ENCODE results near the gene PALM.
A peak's percentile ranks its signal among the peaks of the same experiment; 100 is the strongest.
"Not testable (repeated sequence)": the region's sequence is repeated elsewhere in the genome, so short reads cannot be mapped to it uniquely, and the experiment has no call there.

PALM gene

DNA sequence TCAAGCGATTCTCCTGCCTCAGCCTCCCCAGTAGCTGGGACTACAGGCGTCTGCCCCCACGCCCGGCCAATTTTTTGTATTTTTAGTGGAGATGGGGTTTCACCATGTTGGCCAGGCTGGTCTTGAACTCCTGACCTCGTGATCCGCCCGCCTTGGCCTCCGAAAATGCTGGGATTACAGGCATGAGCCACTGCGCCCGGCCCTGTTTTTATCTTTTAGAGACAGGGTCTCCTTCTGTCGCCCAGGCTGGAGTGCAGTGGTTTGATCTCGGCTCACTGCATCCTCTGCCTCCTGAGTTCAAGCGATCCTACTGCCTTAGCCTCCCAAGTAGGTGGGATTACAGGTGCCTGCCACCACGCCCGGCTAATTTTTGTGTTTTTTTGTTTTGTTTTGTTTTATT is 10.2 kb upstream of the PALM start:
- not testable (repeated sequence) for H3K4me1 ChIP-seq (ENCODE audit: insufficient read depth, low read length); H3K9ac ChIP-seq (ENCODE audit: low read depth, low read length); H3K27me3 ChIP-seq (ENCODE audit: insufficient read depth, low read length); H3K36me3 ChIP-seq (ENCODE audit: insufficient read depth, low read depth, low read length); H3K4me3 ChIP-seq (ENCODE audit: low read length); H3K9me3 ChIP-seq (ENCODE audit: insufficient read depth, low read depth, low read length); H3K27ac ChIP-seq (ENCODE audit: low read length)

DNA sequence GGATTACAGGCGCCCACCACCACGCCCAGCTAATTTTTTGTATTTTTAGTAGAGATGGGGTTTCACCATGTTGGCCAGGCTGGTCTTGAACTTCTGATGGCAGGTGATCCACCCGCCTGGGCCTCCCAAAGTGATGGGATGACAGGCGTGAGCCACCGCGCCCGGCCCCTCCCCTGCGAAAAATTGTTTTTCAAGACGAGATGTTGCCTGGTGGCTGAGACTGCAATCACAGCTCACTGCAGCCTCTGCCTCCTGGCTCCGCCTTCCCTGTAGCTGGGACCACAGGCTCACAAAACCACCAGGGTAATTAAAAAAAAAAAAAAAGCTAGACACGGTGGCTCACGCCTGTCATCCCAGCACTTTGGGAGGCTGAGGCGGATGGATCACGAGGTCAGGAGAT is 8.8 kb upstream of the PALM start:
- H3K4me1 ChIP-seq (ENCODE audit: insufficient read depth, low read length); H3K36me3 ChIP-seq (ENCODE audit: insufficient read depth, low read depth, low read length); H3K9ac ChIP-seq (ENCODE audit: low read depth, low read length); H3K27ac ChIP-seq (ENCODE audit: low read length); H3K27me3 ChIP-seq (ENCODE audit: insufficient read depth, low read length); H3K4me3 ChIP-seq (ENCODE audit: low read length); H3K9me3 ChIP-seq (ENCODE audit: insufficient read depth, low read depth, low read length): not testable (repeated sequence)

DNA sequence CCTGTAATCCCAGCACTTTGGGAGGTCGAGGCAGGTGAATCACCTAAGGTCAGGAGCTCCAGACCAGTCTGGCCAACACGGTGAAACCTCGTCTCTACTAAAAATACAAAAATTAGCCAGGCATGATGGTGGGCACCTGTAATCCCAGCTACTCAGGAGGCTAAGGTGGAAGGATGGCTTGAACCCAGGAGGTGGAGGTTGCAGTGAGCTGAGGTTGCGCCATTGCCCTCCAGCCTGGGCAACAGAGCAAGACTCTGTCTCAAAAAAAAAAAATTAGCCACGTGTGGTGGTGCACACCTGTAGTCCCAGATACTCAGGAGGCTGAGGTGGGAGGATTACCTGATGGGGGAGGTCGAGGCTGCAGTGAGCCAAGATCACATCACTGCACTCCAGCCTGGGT is 5.9 kb upstream of the PALM start:
- not testable (repeated sequence) for H3K9me3 ChIP-seq (ENCODE audit: insufficient read depth, low read depth, low read length); H3K4me3 ChIP-seq (ENCODE audit: low read length); H3K4me1 ChIP-seq (ENCODE audit: insufficient read depth, low read length); H3K27ac ChIP-seq (ENCODE audit: low read length); H3K36me3 ChIP-seq (ENCODE audit: insufficient read depth, low read depth, low read length); H3K9ac ChIP-seq (ENCODE audit: low read depth, low read length); H3K27me3 ChIP-seq (ENCODE audit: insufficient read depth, low read length)

DNA sequence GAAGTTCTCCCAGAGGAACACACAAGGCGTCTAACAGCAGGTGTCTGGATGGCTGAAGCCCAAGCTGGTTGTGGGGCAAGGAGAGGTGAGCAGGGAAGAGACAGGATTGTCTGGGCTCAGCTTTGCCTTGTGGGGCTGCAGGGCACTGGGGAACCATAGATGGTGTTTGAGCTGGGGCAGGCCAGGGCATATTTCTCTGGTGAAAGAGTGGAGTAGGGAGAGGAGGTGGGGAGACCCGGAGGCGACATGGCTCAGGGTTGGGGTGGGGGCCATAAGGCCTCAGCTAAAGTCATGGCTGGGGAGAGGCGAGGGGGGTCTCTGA is 5.4 kb upstream of the PALM start:
- Histone ChIP-seq H3K9me3 (ENCODE audit: insufficient read depth, low read depth, low read length) (no peaks in the 10 kb centered on the region), H3K4me3 (ENCODE audit: low read length) (peak overlapping the region; percentile 57), H3K36me3 (ENCODE audit: insufficient read depth, low read depth, low read length) (no peaks in the 10 kb centered on the region), H3K27ac (ENCODE audit: low read length) (no peak overlapping the region), H3K9ac (ENCODE audit: low read depth, low read length) (no peak overlapping the region), H3K27me3 (ENCODE audit: insufficient read depth, low read length) (peaks cover 11% of the 10 kb centered on the region; the same call in 1 of the 2 replicates), H3K4me1 (ENCODE audit: insufficient read depth, low read length) (no peaks in the 10 kb centered on the region)

DNA sequence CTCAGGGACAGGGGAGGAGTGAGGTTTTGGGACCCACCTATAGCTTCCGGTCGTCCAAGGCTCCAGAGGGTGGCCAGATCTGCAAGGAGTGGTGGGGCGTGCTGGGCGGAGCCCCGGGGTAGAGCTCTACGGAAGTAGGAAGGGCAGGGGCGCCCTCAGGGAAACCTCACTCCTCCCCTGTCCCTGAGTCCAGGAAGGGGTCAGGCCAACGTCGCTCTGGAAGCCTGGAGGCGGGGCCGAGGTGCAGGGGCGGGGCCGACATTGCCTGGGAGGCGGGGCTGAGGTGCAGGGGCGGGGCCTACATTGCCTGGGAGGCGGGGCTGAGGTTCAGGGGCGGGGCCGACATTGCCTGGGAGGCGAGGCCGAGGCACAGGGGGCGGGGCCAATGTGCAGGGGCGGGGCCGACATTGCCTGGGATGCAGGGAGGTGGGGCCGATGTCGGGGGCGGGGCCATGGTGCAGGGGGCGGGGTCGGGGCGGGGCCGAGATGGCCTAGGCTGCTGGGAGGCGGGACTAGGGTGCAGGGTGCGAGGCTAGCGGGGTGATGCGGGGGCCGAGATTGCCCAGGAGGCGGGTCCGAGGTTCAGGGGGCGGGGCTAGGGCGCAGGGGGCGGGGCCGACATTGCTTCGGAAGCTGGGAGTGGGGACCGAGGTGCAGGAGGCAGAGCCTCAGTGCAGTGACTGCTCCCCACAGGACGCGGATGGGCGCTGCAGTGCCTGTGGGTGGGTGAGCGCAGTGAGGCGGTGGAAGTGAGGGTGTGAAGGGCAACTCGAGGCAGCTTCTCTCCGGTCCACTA is 4.9 kb upstream of the PALM start:
- H3K27ac ChIP-seq (ENCODE audit: low read length), result no peak overlapping the region

DNA sequence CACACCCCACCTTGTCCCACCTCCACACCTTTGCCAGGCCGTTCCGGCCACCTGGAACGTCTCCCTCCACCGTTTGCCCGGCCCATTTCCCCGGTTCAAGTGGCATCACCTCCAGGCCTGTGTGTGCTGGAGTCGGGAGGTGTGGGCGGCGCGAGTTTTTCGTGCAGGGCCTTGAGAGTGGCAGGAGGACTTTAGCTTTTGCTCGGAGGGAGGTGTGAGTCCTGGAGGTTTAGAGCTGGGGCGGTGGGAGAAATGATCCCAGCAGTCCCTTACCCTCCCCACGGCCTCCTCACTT is 4.3 kb upstream of the PALM start:
- peak overlapping the region; percentile 63 for H3K4me3 ChIP-seq (ENCODE audit: low read length)
- H3K36me3 ChIP-seq (ENCODE audit: insufficient read depth, low read depth, low read length), result no peaks in the 10 kb centered on the region
- no peaks in the 10 kb centered on the region for H3K4me1 ChIP-seq (ENCODE audit: insufficient read depth, low read length)
- H3K9me3 ChIP-seq (ENCODE audit: insufficient read depth, low read depth, low read length), result no peaks in the 10 kb centered on the region
- no peak overlapping the region for H3K9ac ChIP-seq (ENCODE audit: low read depth, low read length)
- no peak overlapping the region for H3K27ac ChIP-seq (ENCODE audit: low read length)
- H3K27me3 ChIP-seq (ENCODE audit: insufficient read depth, low read length), result peaks cover 14% of the 10 kb centered on the region; the same call in 1 of the 2 replicates

More for the DNA sequence above, 4.9 kb upstream of the PALM start:
- peaks cover 13% of the 10 kb centered on the region; the same call in 1 of the 2 replicates for H3K27me3 ChIP-seq (ENCODE audit: insufficient read depth, low read length)
- H3K9ac ChIP-seq (ENCODE audit: low read depth, low read length), result no peak overlapping the region
- peak overlapping the region; percentile 63 for H3K4me3 ChIP-seq (ENCODE audit: low read length)
- H3K4me1 ChIP-seq (ENCODE audit: insufficient read depth, low read length), result no peaks in the 10 kb centered on the region
- H3K36me3 ChIP-seq (ENCODE audit: insufficient read depth, low read depth, low read length), result no peaks in the 10 kb centered on the region
- H3K9me3 ChIP-seq (ENCODE audit: insufficient read depth, low read depth, low read length), result no peaks in the 10 kb centered on the region

DNA sequence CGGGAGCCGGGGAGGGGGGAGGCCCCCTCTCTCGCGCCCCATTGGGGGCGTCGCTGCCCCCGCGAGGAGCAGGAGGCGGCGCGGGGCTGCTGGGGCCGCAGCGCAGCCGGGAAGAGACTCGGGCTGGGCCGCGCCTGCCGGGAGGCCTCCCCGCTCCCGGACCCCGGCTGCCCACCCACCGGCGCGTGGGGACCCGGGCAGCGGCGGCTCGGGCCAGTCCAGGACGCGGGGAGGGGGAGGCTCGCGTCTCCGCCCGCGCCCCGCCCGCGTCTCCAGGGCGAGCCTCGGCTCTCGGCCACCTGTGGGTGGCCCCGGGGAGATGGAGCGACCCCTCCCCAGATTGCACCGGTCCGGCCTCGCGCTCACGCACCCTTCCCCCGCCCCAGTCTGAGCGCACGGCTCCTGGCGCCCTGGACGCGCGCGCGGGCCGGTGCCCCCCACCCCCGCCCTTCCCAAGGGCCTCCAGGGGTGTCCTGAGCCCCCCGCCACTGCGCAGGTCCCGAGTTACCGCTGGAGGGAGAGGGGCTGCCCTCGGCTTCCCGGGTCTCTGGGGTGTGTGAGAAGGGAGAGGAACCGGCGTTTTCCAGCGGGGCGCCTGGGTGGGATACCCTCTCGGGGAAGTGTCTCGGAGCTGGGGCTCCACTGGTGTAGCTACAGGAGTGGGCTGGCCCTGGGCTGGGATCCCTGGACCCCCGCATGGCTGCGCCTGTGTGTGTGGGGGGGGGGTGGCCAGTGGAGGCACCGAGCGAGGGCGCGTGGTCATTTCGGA is 645 bp downstream of the PALM start:
- Histone ChIP-seq H3K4me3 (ENCODE audit: low read length) (peak overlapping the region; percentile 57; the same call in 1 of the 2 replicates), H3K4me1 (ENCODE audit: insufficient read depth, low read length) (no peaks in the 10 kb centered on the region), H3K9ac (ENCODE audit: low read depth, low read length) (no peak overlapping the region), H3K36me3 (ENCODE audit: insufficient read depth, low read depth, low read length) (no peaks in the 10 kb centered on the region), H3K27me3 (ENCODE audit: insufficient read depth, low read length) (peaks cover 24% of the 10 kb centered on the region), H3K27ac (ENCODE audit: low read length) (no peak overlapping the region), H3K9me3 (ENCODE audit: insufficient read depth, low read depth, low read length) (no peaks in the 10 kb centered on the region)

DNA sequence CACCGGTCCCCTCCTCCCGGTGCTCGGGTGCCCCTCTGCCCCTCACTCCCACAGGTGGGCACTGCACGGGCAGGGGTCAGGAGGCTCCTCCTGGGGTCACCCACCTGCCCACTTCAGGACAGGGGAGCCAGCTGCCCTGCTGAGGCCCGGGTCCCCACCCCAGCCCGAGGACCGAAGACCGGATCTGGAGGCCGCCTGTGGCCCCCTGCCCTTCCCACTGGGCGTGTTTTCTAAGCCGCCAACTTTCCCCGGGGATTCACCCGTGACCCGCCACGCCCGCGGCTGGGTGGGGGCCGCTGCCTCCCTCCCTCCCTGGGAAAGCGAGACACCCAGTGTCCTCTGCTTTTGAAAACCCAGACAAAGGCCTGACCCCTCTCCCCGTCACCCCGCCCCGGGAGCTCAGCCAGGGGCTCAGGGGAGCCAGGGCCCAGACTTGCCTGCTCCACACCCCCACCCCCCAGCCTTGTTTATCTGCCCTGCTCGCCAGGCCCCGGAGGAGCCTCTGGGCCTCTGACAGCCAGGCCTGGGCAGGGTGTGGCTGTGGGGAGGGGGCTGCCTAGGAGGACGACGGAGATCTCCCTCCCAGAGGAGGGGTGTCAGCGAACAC is 1.3 kb downstream of the PALM start:
- Histone ChIP-seq H3K9me3 (ENCODE audit: insufficient read depth, low read depth, low read length) (no peaks in the 10 kb centered on the region), H3K36me3 (ENCODE audit: insufficient read depth, low read depth, low read length) (no peaks in the 10 kb centered on the region), H3K27ac (ENCODE audit: low read length) (no peak overlapping the region), H3K4me3 (ENCODE audit: low read length) (peak overlapping the region; percentile 57; the same call in 1 of the 2 replicates), H3K27me3 (ENCODE audit: insufficient read depth, low read length) (peaks cover 24% of the 10 kb centered on the region), H3K4me1 (ENCODE audit: insufficient read depth, low read length) (no peaks in the 10 kb centered on the region), H3K9ac (ENCODE audit: low read depth, low read length) (no peak overlapping the region)

DNA sequence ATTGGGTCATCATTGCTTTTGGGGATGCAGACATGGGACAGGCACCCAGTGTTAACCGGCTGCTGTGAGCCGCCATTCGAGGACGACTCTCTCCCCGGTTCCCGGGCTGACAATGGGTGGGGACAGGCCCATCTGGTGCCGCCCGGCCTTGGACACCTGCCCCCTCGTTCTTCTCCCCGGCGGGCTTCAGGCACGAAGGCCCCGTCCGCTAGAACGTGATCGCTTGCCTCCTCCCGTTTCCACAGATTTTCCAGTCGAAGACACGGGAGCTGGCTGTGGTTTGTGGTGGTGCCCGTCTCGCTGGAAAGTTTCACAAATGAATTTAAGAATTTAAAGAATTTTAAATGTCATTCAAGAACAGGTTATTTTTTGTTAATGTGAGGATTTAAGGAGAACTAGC is 2.0 kb downstream of the PALM start:
- H3K27ac ChIP-seq (ENCODE audit: low read length), result no peak overlapping the region
- no peak overlapping the region for H3K9ac ChIP-seq (ENCODE audit: low read depth, low read length)
- H3K4me3 ChIP-seq (ENCODE audit: low read length), result no peak overlapping the region
- H3K9me3 ChIP-seq (ENCODE audit: insufficient read depth, low read depth, low read length), result no peaks in the 10 kb centered on the region
- no peaks in the 10 kb centered on the region for H3K36me3 ChIP-seq (ENCODE audit: insufficient read depth, low read depth, low read length)
- H3K27me3 ChIP-seq (ENCODE audit: insufficient read depth, low read length), result peaks cover 24% of the 10 kb centered on the region
- no peaks in the 10 kb centered on the region for H3K4me1 ChIP-seq (ENCODE audit: insufficient read depth, low read length)

DNA sequence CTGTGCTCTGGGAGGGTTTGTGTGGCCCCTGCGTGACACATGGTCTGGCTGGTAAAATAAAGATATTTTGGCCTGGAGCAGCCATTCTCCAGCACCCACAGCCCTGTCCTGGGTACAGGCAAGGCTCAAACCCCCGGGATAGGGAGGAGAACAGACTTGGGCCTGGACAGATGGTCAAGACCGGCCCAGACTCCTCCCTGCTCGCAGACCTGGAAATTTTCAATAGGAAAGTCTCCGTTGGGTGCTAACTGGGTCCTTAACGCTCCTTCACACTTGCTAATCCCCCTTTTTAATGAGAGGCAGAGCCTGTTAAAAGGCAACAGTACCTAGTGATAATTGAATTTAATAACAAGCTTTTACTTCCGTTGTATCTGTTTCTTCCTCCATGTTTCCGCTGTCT is 2.5 kb downstream of the PALM start:
- Histone ChIP-seq H3K9ac (ENCODE audit: low read depth, low read length) (no peak overlapping the region), H3K36me3 (ENCODE audit: insufficient read depth, low read depth, low read length) (no peaks in the 10 kb centered on the region), H3K27me3 (ENCODE audit: insufficient read depth, low read length) (peaks cover 24% of the 10 kb centered on the region), H3K4me1 (ENCODE audit: insufficient read depth, low read length) (no peaks in the 10 kb centered on the region), H3K4me3 (ENCODE audit: low read length) (no peak overlapping the region), H3K9me3 (ENCODE audit: insufficient read depth, low read depth, low read length) (no peaks in the 10 kb centered on the region), H3K27ac (ENCODE audit: low read length) (no peak overlapping the region)

DNA sequence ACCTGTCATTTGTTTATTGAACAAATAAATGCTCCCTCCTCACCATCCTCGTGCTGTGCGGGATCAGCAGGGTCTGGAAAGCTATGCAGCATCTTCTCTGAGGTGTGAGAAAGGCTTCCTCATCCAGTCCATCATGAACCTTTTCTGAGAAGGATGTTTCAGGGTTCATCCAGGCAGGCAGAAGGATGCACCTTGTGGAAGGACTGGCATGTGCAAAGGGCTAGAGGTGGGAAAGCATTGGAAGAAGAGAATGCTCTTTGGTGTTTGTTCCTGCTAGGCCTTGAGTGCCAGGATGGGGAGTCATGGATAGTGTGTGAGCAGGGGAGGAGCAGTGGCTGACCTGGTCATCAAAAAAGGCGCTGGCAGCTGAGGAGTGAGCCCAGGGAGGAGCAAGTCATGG is 6.6 kb downstream of the PALM start:
- no peak overlapping the region for H3K4me3 ChIP-seq (ENCODE audit: low read length)
- H3K36me3 ChIP-seq (ENCODE audit: insufficient read depth, low read depth, low read length), result no peaks in the 10 kb centered on the region
- H3K9ac ChIP-seq (ENCODE audit: low read depth, low read length), result no peak overlapping the region
- no peak overlapping the region for H3K27ac ChIP-seq (ENCODE audit: low read length)
- H3K9me3 ChIP-seq (ENCODE audit: insufficient read depth, low read depth, low read length), result no peaks in the 10 kb centered on the region
- H3K27me3 ChIP-seq (ENCODE audit: insufficient read depth, low read length), result 0 out of 2 replicates have a peak, but pooled peaks cover under 1% of the 10 kb centered on the region
- H3K4me1 ChIP-seq (ENCODE audit: insufficient read depth, low read length), result no peaks in the 10 kb centered on the region; the same call in 1 of the 2 replicates

All from iPS-20b (cell line).